Measurements from ENCODE around the gene PABPC1L.

GRCh38 chr20:44885392-44886265, 24.2 kb upstream of the PABPC1L start, which contains the start of gene YWHAB:
- TF ChIP-seq, protein P1, sequence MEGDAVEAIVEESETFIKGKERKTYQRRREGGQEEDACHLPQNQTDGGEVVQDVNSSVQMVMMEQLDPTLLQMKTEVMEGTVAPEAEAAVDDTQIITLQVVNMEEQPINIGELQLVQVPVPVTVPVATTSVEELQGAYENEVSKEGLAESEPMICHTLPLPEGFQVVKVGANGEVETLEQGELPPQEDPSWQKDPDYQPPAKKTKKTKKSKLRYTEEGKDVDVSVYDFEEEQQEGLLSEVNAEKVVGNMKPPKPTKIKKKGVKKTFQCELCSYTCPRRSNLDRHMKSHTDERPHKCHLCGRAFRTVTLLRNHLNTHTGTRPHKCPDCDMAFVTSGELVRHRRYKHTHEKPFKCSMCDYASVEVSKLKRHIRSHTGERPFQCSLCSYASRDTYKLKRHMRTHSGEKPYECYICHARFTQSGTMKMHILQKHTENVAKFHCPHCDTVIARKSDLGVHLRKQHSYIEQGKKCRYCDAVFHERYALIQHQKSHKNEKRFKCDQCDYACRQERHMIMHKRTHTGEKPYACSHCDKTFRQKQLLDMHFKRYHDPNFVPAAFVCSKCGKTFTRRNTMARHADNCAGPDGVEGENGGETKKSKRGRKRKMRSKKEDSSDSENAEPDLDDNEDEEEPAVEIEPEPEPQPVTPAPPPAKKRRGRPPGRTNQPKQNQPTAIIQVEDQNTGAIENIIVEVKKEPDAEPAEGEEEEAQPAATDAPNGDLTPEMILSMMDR (tag by site-specific recombination; IDR thresholded peaks at IDR 0.05), result peak; percentile 16; the same call in 1 of the 2 replicates
- TF ChIP-seq, protein P2, sequence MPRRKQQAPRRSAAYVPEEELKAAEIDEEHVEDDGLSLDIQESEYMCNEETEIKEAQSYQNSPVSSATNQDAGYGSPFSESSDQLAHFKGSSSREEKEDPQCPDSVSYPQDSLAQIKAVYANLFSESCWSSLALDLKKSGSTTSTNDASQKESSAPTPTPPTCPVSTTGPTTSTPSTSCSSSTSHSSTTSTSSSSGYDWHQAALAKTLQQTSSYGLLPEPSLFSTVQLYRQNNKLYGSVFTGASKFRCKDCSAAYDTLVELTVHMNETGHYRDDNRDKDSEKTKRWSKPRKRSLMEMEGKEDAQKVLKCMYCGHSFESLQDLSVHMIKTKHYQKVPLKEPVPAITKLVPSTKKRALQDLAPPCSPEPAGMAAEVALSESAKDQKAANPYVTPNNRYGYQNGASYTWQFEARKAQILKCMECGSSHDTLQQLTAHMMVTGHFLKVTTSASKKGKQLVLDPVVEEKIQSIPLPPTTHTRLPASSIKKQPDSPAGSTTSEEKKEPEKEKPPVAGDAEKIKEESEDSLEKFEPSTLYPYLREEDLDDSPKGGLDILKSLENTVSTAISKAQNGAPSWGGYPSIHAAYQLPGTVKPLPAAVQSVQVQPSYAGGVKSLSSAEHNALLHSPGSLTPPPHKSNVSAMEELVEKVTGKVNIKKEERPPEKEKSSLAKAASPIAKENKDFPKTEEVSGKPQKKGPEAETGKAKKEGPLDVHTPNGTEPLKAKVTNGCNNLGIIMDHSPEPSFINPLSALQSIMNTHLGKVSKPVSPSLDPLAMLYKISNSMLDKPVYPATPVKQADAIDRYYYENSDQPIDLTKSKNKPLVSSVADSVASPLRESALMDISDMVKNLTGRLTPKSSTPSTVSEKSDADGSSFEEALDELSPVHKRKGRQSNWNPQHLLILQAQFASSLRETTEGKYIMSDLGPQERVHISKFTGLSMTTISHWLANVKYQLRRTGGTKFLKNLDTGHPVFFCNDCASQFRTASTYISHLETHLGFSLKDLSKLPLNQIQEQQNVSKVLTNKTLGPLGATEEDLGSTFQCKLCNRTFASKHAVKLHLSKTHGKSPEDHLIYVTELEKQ (tag by site-specific recombination; IDR thresholded peaks at IDR 0.05; ENCODE audit: borderline replicate concordance), result no peak
- TF ChIP-seq ZNF473 (tag by site-specific recombination; IDR thresholded peaks at IDR 0.05), result no peak
